Iris pigment epithelial cell (primary cell): ENCODE results near the gene NF2.

Experiments
- DNase-seq: peaks from one replicate; pipeline ENCODE4 v3.0.0-alpha.2; 2011; ENCODE audit warnings: low read depth

The NF2 gene

DNA sequence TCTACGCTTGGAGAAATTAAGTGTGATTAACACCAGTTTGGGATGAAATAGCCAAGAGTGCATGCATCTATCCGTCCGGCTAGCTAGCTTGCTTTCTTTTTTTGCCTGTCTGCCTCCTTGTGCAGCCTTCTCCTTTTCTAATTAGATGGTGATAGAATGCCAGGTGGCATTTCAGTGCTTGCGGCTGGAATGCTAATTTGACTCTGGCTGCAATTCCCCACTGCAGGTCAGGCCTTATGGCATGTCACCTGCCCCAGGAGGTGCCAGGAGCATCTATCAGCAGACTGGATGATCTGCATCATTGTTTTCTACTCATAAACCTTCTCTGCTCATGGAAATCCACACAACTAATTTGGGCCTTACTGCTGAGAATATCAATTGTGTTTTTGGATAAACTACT lies 65.2 kb downstream of the NF2 start:
- DNase-seq, result no peak

DNA sequence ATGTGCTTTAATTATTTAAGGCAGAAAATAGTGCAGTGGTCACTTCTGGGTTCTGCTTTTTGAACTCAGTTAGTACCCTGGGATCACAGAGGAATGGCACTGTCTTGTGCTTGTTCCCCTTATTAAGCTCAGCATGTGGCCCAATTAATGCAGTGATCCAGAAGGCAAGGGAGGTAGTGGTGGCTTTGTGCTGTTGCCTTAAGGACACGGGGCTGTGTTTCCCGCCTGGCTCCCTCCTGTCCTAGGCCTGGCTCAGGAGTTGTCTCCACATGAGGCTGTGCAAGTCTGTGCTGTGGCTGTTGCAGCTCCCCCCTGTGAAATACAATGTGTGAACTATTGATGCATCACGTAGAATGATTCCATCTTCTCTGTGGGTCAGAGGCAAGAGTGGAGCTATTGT lies 67.2 kb downstream of the NF2 start:
- DNase-seq, result no peak

DNA sequence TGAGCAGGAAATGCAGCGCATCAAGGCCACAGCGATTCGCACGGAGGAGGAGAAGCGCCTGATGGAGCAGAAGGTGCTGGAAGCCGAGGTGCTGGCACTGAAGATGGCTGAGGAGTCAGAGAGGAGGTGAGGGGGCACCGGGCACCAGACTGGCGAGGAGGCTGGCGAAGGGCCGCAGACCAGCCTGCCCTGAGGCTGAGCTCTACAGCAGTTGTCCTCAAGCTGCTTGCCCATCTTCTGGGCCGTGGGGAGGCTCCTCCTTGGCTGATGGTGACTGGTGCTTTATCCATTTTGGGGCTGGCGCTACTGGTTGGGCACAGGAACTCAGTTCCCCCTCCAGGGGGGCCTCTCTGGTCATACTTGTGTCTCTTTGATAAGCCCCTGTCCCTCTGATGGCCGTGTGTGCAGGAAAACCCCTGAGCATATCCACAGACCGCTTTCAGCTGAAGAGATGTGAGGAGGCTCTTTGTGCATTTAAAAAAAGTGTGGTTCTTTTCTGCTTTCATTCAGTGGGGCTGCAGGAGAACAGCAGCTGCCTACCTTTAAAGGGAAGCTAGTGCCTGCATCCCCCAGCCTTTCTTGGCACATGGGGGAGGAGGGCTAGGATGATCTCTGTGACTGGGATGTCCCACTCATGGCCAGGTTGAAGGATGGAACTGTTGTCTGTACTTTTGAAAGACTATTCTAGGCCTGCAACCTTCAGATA lies 70.1 kb downstream of the NF2 start:
- DNase-seq, result no peak

DNA sequence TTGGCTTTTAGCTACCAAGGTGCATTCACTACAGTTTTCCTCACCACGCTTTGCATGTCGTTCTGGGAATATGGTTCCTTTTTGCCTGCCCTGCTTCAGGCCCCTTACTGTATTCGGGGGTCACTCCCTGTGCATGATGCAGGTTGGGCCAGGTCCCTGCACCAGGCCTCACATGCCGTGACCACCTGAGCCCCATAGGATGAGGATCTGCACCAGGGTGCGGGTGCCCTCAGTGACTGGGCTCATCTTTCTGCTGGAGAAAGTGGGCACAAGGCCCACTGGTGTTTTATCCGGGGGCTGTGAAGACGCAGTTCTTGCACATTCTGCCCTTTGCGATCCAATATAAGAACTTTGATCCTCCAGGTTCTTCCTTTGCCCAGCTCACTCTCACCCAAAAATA lies 70.7 kb downstream of the NF2 start:
- no peak for DNase-seq

DNA sequence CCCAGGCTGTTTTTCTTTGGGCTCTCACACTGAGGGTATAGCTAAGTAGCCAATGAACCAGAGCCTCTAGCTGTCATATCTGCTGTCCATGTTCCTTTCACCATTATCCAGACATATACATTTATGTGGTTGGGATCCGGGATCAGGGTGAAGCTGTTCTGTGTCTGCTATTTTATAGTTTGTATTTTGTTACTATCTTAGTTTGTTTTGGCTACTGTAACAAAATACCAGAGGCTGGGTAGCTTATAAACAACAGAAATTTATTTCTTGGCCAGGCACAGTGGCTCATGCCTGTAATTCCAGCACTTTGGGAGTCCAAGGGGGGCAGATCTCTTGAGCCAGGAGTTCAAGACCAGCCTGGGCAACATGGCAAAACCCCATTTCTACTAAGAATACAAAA lies 75.9 kb downstream of the NF2 start:
- no peak for DNase-seq

DNA sequence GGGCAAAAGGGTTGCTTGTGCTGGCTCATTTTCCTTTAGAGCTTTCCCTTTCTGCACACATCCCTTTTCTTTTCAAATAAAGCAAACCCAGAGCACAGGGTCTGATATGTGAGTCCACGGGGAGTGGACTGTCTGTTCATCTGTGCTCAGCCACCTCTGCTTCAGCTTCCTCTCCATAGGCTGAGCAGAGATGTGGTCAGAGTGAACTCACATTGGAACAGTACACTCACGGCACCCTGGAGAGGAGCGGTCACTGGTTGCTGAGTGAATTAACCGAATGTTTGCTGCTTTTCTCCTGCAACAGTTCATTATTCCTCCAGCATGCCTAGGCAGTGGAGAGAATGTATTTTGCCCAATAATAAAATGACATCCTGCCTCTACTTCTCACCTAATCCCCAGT lies 80.1 kb downstream of the NF2 start:
- peak; percentile 31 for DNase-seq

DNA sequence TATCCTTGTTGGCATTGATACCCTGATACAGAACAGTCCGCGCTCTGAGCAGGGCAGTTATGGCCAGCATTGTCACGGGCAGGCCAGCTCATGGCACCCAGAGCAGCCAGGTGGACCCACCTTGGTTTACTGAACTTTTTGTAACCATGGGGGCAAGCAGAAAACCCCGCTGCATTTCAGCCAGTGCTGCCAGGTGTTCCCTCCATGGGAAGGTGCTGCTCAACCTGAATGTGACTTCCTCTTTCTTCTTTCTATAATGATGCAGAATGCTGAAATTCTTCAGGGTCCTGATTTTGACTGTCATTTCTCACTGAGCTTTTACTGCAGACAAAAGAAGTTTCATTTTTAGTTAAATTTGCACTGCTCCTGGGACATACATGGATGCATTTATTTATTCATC lies 80.8 kb downstream of the NF2 start:
- no peak for DNase-seq

DNA sequence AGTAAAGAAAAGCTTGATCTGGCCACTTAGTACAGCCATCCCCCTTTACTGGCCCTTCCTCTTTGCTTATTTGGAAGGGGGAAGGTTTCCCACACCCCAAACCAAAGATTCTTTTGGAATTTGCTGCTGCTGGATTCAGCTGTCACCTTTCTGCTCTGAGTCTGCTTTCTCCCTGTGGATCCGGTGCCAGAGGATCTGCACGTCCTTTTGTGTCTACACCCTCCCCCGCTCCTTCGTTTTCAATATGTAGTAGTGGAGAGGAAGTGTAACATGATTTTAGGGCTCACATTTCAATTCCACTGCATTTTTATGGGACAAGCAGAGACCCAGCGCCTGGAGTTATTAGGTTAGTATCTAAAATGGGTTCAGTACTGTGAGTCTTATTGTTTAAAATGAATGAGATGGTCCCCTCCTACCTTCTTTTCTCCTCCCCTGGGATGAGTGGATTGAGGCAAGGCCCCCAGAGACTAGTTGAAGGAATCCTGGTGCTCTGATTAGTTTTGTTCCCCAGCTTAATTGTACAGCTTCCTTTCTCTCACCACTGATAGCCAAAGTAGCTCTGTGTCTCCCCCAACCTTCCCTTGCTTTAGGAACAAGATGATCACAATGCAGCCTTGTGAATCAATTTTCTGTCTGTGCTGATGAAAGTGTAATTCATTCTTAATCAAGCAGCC lies 85.9 kb downstream of the NF2 start:
- peak; percentile 43 for DNase-seq

DNA sequence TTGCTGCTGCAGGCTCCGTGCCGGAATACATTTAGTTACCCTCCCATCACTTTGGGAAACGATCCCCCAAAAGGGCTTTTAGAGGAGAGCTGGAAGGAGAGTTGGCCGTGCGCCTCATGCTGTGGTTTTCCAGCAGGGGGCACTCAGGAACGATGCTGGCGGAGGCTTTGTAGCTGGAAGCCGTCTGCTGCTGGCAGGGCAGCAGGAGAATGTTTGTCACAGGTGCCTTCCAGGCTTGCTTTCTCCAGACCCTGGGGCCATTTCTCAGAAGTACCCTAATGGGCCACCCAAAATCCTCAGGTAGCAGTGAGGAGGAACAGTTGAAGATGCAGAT lies 86.4 kb downstream of the NF2 start:
- DNase-seq, result peak; percentile 64

DNA sequence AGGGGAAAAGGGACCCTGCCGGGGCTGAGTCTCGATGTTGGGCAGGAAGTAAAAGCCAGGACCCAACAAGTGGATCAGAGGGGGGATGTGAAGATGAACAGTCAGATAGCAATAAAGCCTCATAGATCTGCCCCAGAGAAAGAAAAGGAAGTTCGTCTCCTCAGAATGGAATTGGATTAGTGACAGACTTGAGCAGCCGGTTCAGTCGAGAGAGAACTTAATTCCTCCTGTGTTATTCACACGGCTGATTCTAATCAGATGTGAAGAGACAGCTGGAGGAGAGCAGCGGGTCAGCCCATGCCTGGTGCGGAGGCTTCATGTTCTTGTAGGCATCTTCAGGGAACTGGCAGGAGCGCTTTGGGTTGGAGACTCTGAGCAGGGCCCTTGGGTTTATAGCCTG lies 87.0 kb downstream of the NF2 start:
- DNase-seq, result peak; percentile 40

DNA sequence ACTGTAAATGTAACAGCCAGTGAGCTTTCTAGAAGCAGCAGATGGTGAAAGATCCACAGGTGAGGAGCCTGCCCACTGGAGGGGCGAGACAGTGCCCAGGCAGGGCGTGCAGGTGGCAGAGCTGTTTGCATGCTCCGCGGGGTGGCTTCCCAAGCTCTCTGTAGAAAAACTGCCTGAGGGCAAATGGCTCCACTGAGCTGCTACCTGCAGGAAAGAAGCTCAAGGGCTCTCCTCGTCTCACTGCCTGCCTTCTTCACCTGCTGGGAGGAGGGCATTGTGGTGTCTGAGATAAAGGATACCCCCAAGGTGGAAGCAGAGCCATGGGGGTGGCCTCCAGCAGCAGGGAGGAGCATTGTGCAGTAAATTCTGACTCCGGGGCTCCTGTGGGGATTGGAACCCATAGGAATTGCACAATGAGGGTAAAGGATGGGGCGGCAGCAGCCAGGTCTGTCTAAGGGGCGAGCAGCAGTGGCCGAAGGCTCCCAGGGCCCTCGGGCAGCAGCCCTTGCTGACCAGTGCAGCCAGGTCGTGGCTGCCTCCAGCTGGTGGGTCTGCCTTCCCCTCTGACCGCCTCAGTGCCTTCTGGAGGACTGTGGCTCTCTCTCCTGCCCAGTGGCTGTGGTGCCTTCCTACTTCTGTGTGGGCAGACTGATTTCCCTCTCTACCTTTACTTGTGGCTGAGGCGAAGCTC lies 88.3 kb downstream of the NF2 start:
- DNase-seq, result no peak

DNA sequence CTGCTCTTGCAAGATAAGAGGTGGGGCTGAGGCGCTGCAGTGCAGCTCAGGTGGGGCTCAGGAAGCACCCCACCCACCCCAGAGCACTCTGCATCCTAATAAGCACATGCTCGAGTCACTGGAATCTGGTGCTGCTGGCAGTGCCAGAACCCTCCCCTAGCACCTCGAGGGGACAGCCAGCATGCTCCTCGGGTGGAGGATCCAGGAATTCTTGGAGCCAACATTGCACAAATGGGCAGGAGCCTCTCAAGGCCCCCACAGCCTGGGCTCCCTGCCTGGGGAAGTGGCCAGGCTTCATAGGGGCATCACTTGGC lies 88.9 kb downstream of the NF2 start:
- no peak for DNase-seq

DNA sequence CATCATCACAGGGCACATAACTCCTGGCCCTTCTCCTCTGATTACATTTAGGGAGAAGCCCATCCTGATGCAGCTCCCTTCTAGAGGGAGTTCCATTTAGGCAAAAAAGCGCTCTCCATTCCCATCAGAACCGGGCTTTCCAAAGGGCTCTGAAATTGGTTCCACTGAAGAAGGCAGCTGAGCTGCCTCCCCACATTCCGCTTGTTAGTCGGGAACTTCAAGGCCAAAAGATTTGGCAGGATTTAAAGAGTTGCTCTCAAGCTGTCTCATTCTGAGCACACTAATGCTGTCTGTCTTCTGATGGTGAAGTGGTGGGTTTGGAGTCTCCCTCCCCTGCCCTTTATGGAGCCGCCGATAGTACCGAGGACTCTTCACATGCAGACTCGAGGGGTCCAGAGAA lies 89.7 kb downstream of the NF2 start:
- DNase-seq, result no peak

DNA sequence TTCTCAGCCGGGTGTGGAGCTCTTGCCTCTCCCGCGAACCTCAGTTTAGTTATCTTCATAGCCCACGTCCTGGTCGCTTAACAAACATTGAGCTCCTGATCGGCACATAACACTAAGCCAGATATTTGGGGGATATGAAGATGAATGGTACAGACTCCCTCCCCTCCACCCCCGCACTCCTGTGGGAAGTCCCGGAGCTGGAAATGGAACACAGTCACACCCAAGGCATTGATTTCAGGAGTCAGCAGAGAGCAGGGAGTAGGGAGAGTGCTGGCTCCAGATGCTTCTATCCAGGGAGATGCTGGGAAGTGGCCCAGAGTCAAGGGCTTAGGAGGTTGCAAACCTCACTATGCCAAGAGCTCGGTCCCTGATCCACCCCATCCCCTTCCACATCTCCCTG lies 90.2 kb downstream of the NF2 start:
- DNase-seq, result no peak

DNA sequence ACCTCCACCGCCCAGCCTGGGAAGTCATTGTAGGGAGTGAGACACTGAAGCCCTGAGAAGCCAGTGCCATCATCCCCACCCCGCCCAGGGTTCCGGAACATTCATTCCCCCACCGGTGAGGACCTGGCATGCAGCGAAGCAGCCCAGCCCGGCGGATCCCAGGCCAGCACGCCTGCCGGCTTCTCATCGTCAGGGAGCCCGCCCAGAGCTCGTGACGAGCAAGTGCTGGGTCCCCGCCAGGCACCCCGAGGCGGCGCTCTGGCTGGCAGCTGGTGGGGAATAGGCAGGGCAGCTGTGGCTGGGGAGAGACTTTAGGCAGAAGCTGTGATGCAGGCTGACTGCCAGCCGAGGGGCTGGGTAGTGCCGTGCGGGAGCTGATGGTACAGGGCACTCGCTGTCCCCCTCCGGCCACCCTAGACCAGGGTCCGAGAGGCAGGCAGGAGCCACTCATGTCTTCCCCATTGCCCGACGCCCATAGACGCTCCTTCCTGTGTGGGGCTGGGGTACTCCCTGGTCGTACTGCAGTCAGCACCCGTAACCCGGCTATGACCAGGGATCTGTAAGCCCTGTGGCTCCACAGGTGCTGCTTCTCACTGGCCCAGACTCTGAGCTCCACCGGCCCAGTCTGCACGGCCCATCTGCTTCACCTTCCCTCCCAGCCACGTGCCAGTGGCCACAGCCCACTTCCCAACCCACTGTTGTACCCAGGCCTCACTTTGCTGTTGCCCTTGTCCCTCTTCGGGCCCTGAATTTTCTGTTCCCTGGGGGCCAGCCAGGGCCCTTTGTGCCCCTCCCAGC lies 91.9 kb downstream of the NF2 start:
- no peak for DNase-seq

DNA sequence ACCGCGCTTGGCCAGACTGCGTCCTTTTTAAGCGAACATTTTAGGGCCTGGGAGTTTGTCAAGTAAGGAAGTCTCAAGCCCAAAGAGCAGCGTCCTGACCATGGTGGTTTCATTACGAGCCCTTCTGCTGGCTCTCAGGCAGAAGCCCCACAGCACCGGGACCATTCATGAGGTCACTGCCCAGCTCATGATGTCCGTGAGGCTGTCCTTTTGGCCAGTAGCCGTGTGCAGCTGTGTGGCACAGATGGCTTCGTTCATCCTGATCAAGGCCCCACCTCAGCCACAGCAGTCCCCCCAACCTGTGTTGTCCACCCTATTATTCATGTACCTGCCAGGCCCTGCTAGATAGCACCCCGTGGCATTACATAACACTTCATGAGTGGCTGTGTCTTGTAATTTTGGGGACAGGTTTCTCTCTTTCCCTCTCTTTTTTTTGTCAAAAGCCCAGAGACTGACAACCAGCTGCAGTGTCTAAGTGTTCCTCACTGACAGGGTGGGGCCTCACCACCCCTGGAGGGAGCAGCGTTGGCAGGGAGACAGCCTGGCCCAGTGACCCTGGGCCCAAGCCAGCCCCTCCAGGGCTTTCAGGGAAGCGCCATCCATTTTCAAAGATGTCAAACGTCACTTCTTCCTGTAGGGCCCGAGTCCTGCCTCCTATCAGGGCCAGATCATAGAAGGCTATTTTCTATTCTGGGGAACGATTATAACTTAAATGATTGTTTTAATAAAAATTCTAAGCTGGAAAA lies 94.6 kb downstream of the NF2 start:
- no peak for DNase-seq

DNA sequence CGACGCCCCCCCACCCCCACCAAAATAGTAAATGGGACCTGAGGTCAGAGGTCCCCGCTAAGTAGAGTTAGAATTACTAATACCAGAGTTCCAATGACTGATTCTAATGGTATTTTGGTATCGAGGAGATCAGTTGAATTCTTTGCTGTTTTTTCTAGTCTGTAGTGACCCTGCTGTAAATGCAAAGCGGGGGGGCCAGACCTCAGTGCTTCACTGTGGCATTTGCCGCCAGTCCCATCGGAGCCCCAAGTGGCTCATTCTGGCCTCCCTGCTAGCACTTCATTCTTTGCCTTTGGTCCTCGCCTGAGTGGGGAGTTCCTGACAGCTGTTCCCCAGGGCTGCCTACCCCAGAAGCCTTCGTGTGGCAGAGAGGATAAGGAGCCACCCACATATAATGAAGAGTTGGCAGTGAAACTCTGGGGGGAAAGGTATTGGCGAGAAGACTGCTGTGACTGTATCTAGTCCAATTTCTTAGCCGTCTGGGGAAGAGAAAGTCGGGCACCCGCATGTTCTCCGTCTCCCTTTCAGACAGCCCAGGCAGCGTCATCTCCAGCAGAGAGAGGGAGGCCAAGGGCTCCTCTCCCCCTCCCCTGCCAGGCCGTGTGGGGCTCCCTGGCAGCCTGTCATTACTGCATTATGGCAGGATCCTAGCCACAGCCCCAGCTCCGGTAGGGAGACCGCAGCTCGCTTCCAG lies 96.9 kb downstream of the NF2 start:
- DNase-seq, result no peak

DNA sequence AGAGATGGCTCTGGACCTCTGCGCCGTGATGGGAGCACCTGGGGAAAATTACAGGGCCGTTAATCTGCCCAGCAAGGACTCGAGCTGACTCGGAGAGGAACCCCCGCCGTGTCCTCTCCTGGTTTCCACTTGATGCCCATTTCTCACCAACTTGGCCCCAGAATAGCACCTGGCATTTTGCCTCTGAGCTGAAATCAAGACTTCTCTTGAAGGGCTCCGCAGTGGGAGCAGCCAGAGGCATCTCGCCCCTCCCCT lies 97.4 kb downstream of the NF2 start:
- DNase-seq, result no peak

DNA sequence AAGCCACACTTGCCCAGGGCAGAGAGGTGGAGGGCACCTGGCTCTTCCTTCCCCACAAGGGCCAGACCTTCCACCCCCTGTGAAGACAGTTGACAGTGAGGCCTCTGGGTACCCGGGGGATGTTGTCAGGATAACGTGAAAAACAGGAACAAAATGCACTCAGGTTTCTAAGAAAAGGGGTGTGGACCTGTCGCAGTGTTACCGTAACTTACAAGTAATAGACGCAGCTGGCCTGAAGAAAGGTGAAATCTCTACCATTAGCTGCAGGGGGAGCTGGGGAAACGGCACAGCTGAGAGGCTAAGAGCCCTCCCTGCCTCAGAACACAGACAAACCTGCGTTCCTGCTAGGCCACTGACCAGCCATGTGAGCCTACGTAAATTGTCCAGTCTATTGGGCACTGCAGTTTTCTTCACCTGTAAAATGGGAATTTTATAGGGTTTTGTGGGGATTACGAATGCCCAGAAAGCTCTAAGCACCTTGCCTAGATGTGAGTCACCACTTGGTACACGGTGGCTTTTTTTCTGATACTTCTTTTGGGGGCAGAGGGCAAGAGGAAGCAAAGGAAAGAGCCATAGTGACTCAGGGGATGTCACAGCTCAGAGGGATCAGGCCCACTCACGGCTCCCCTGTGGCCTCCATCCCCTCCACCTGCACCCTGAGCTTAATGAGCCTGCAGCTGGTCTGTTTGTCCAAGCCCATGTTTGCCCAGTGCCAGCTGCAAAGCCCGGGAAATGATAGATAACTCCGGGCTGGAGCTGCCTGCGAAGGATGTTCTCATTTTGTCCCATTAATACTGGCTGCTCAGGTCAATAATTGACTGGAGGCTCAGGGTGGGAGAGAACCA lies 97.9 kb downstream of the NF2 start:
- no peak for DNase-seq

DNA sequence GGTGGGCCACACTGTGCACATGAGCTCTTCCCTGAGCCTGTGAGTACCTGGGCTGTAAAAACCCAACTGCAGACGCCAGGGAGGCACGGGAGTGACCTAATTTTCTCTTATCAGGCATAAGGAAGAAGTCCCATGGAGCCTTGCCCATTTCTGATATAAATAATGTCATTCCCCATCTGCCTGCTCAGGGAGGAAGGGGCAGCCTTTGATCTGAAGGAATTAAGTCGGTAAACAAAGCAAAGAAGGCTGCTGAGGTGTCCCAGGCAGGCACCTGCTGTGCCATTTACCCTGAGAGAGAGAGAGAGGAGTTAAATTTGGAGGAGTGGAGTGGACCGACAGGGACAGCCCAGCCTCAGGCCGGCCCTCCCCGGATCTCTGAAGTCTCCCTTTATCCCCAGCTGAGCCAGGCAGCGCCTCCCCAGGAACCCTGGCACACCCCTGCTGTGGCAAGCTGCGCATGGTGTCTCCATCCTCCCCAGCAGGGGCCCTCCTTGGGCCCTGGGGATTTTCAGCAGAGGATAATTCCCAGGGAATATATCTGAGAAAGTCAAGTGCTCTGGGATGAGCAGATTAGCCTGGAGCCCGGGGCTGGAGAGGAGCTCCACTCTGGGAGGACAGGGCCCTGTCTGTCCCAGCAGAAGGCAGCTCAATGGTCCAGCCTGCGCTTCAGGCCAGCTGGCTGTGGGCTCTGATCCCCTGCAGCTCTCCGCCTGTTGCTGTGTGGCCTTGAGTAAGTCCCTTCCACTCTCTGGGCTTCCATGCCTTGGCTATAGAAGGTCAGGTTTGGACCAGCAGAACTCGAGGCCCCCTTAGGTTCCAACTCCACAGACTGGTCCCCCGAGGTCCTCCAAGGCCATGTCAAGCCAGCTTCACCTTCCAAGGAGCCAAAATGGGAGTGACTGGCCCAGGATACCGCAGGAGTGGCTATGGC lies 98.8 kb downstream of the NF2 start:
- no peak for DNase-seq
